Neural cell (in vitro differentiated cells): Measurements from ENCODE around the gene MYO1D.

Experiments
- CTCF ChIP-seq: fragments of 450-650 bp; IDR thresholded peaks from 2 replicates; pipeline ENCODE4 v1.5.1; 2014; ENCODE audit warnings: antibody characterized with exemption, mild to moderate bottlenecking, moderate library complexity; ENCODE audit not compliant: poor library complexity, severe bottlenecking
- EP300 ChIP-seq: fragments of 450-650 bp; conservative IDR thresholded peaks from 2 replicates; pipeline ENCODE4 v1.6.1; 2014; ENCODE audit warnings: antibody characterized with exemption, mild to moderate bottlenecking, moderate library complexity; ENCODE audit not compliant: poor library complexity, severe bottlenecking
- EZH2 ChIP-seq: fragments of 200-600, 300-800 bp; shearing (Covaris generic), sonication (generic); IDR thresholded peaks from 2 replicates; pipeline ENCODE4 v1.6.1; 2014; ENCODE audit warnings: antibody characterized with exemption, low read length, borderline replicate concordance, mild to moderate bottlenecking; ENCODE audit not compliant: insufficient read depth, poor library complexity, severe bottlenecking
- MXI1 ChIP-seq: fragments of 450-650 bp; conservative IDR thresholded peaks from 2 replicates; pipeline ENCODE4 v1.6.1; 2014; ENCODE audit warnings: antibody characterized with exemption, mild to moderate bottlenecking; ENCODE audit not compliant: poor library complexity, severe bottlenecking
- POLR2AphosphoS5 ChIP-seq: IDR thresholded peaks from 2 replicates; pipeline ENCODE4 v1.6.1; 2012
- RAD21 ChIP-seq: fragments of 450-650 bp; conservative IDR thresholded peaks from 2 replicates; pipeline ENCODE4 v1.6.1; 2014; ENCODE audit warnings: antibody characterized with exemption, mild to moderate bottlenecking, moderate library complexity
- REST ChIP-seq: IDR thresholded peaks from 2 replicates; pipeline ENCODE4 v1.6.1; 2012; ENCODE audit warnings: borderline replicate concordance
- SMC3 ChIP-seq: fragments of 450-650 bp; conservative IDR thresholded peaks from 2 replicates; pipeline ENCODE4 v1.6.1; 2014; ENCODE audit warnings: antibody characterized with exemption, mild to moderate bottlenecking, moderate library complexity; ENCODE audit not compliant: poor library complexity
- TAF1 ChIP-seq: IDR thresholded peaks from 2 replicates; pipeline ENCODE4 v1.6.1; 2012; ENCODE audit warnings: low read depth

GRCh38 chr17:32882029-32882428 lies 5.1 kb upstream of the MYO1D start:
- no peak for TF ChIP-seq CTCF
- TF ChIP-seq EZH2: no peak
- TF ChIP-seq REST: no peak
- no peak for TF ChIP-seq POLR2AphosphoS5
- TF ChIP-seq TAF1: no peak
- no peak for TF ChIP-seq SMC3
- no peak for TF ChIP-seq EP300
- no peak for TF ChIP-seq RAD21
- TF ChIP-seq MXI1: no peak
